Stimulated activated CD8-positive, alpha-beta memory T cell treated with anti-CD3 and anti-CD28 coated beads, Interleukin-15, amount 100 ng/mL, for 4 hours (primary cell): ENCODE measurements around the gene MYEOV.

Experiments
- DNase-seq, 2 donors: peaks; one replicate each; pipeline ENCODE4 v3.0.0-alpha.2; 2020; ENCODE audit warnings: low read depth in 2 of 2

The MYEOV gene

GRCh38 chr11:69342588-69343330, 48.8 kb downstream of the MYEOV start:
- no peak for DNase-seq

GRCh38 chr11:69343401-69344321, 49.7 kb downstream of the MYEOV start:
- no peak for DNase-seq

- no peak for DNase-seq
These were observed 50.7 kb downstream of the MYEOV start for GRCh38 chr11:69344570-69345145.
